Urinary bladder (tissue), 4 donors: Measurements from ENCODE around the gene P4HA2. TPM values are rescaled to one million over a fixed set of nuclear protein-coding genes. Genes with fewer than 3 reads are reported as not detected.
A peak's percentile ranks its signal among the peaks of the same experiment; 100 is the strongest.

Experiments used
- DNase-seq: peaks from one replicate; pipeline ENCODE4 v3.0.0-alpha.2; 2015; ENCODE audit errors: extremely low spot score
- H3K27ac ChIP-seq: one replicate; pipeline ENCODE4 v1.5.1; 2013; ENCODE audit warnings: low read depth, mild to moderate bottlenecking, moderate library complexity
- H3K36me3 ChIP-seq: one replicate; pipeline ENCODE4 v1.6.1; 2013; ENCODE audit warnings: mild to moderate bottlenecking, moderate library complexity; ENCODE audit not compliant: insufficient read depth
- H3K4me1 ChIP-seq: one replicate; pipeline ENCODE4 v1.6.1; 2013; ENCODE audit warnings: mild to moderate bottlenecking, moderate library complexity; ENCODE audit not compliant: insufficient read depth
- H3K4me3 ChIP-seq: one replicate; pipeline ENCODE4 v1.5.1; 2013; ENCODE audit warnings: low read depth, low read length
- WGBS: extraction: QIAGEN DNeasy Blood & Tissue Kit; methylation state at CpG from one replicate; pipeline ENCODE4 v1.1.7; 2013; 5-methylcytosine and 5-hydroxymethylcytosine counted together
- polyA plus RNA-seq: library from polyadenylated mRNA; stranded (reverse); fragments of 200-250 nt; gene quantifications from one replicate; pipeline ENCODE4 v1.2.3, GENCODE V29; 2013
- total RNA-seq: library from RNA; depleted of rRNA; stranded (reverse); fragments of >200 nt; gene quantifications from one replicate; pipeline ENCODE4 v1.2.3, GENCODE V29; 2014
- donor health status: healthy with polysubstance abuse.
- donor health status: healthy.

P4HA2 gene
- total and polyA plus RNA-seq, 2 donors = 44.2 to 102 TPM

- no peak overlapping the region for H3K4me3 ChIP-seq
- WGBS = 25% methylated on average over 24 of the region's 24 CpGs
Observed at GRCh38 chr5:132259069-132259851, 31.6 kb upstream of the P4HA2 start.

GRCh38 chr5:132258102-132259068, 30.7 kb upstream of the P4HA2 start:
- 16% methylated on average over 19 of the region's 19 CpGs for WGBS
- Histone ChIP-seq H3K27ac (peak overlapping the region; percentile 77), H3K36me3 (no peaks in the 10 kb centered on the region), H3K4me3 (peak overlapping the region; percentile 32), H3K4me1 (no peaks in the 10 kb centered on the region)
- DNase-seq = no peak

More at GRCh38 chr5:132259069-132259851, 31.6 kb upstream of the P4HA2 start:
- no peak for DNase-seq
- H3K36me3 ChIP-seq = no peaks in the 10 kb centered on the region
- peak overlapping the region; percentile 77 for H3K27ac ChIP-seq
- no peaks in the 10 kb centered on the region for H3K4me1 ChIP-seq

- peak within 1 kb of the TSS; percentile 77 for H3K27ac ChIP-seq
- no peak for DNase-seq
- WGBS = 9% methylated on average over 88 of the region's 88 CpGs
- H3K4me3 ChIP-seq = peak within 1 kb of the TSS; percentile 32
- H3K4me1 ChIP-seq = no peaks in the 10 kb centered on the region
- no peaks in the 10 kb centered on the region for H3K36me3 ChIP-seq
Observed at GRCh38 chr5:132257131-132258101, 29.8 kb upstream of the P4HA2 start, which contains the start of gene PDLIM4. Gene PDLIM4, plus strand, starts transcription at chr5:132257696. Its CDS starts 39 bp downstream, at chr5:132257735.

GRCh38 chr5:132256783-132257130, 29.1 kb upstream of the P4HA2 start:
- no peaks in the 10 kb centered on the region for H3K36me3 ChIP-seq
- H3K4me3 ChIP-seq = no peak overlapping the region
- H3K4me1 ChIP-seq = no peaks in the 10 kb centered on the region
- no peak overlapping the region for H3K27ac ChIP-seq
- WGBS = 86% methylated on average over 6 of the region's 6 CpGs
- DNase-seq = no peak

- DNase-seq = no peak
- H3K4me3 ChIP-seq = no peak overlapping the region
- H3K27ac ChIP-seq = no peak overlapping the region
- H3K4me1 ChIP-seq = no peaks in the 10 kb centered on the region
- no peaks in the 10 kb centered on the region for H3K36me3 ChIP-seq
- WGBS = 98% methylated on average over 4 of the region's 4 CpGs
Observed at GRCh38 chr5:132256086-132256782, 28.6 kb upstream of the P4HA2 start.

- WGBS = 52% methylated on average over 7 of the region's 7 CpGs
- Histone ChIP-seq H3K4me1 (no peaks in the 10 kb centered on the region), H3K27ac (no peak overlapping the region), H3K4me3 (no peak overlapping the region), H3K36me3 (no peaks in the 10 kb centered on the region)
- DNase-seq = no peak
Observed at GRCh38 chr5:132254321-132254977, 26.8 kb upstream of the P4HA2 start.

- WGBS = 87% methylated on average over 8 of the region's 8 CpGs
- Histone ChIP-seq H3K27ac (no peak overlapping the region), H3K4me3 (no peak overlapping the region), H3K4me1 (no peaks in the 10 kb centered on the region), H3K36me3 (no peaks in the 10 kb centered on the region)
- no peak for DNase-seq
Observed at GRCh38 chr5:132253452-132254320, 26.0 kb upstream of the P4HA2 start.

- Histone ChIP-seq H3K27ac (no peak overlapping the region), H3K4me3 (no peak overlapping the region), H3K4me1 (no peaks in the 10 kb centered on the region), H3K36me3 (no peaks in the 10 kb centered on the region)
- WGBS = 77% methylated on average over 4 of the region's 4 CpGs
- no peak for DNase-seq
Observed at GRCh38 chr5:132253008-132253441, 25.4 kb upstream of the P4HA2 start.

GRCh38 chr5:132251220-132251725, 23.6 kb upstream of the P4HA2 start:
- no peaks in the 10 kb centered on the region for H3K36me3 ChIP-seq
- no peak for DNase-seq
- H3K27ac ChIP-seq = no peak overlapping the region
- H3K4me1 ChIP-seq = no peaks in the 10 kb centered on the region
- WGBS = 89% methylated on average over 10 of the region's 10 CpGs
- no peak overlapping the region for H3K4me3 ChIP-seq

- no peak overlapping the region for H3K27ac ChIP-seq
- H3K4me1 ChIP-seq = no peaks in the 10 kb centered on the region
- H3K4me3 ChIP-seq = no peak overlapping the region
- H3K36me3 ChIP-seq = no peaks in the 10 kb centered on the region
- WGBS = 97% methylated on average over 2 of the region's 2 CpGs
- DNase-seq = no peak
Observed at GRCh38 chr5:132250547-132250946, 22.9 kb upstream of the P4HA2 start.

GRCh38 chr5:132246806-132247205, 19.2 kb upstream of the P4HA2 start:
- H3K4me1 ChIP-seq = no peaks in the 10 kb centered on the region
- no peaks in the 10 kb centered on the region for H3K36me3 ChIP-seq
- no peak overlapping the region for H3K27ac ChIP-seq
- H3K4me3 ChIP-seq = no peak overlapping the region
- no peak for DNase-seq
